ENCODE measurements around the gene DYNLRB2. TPM values are rescaled to one million over a fixed set of nuclear protein-coding genes. Genes with fewer than 3 reads are reported as not detected.

DYNLRB2 gene
- total RNA-seq: not detected in 2 replicates

GRCh38 chr16:80540516-80541305 is at the start of gene DYNLRB2:
TSS of gene DYNLRB2 (plus strand) at chr16:80540993. CDS start at chr16:80541077, 84 bp downstream.
- peaks cover 9% of the 10 kb centered on the region for H3K36me3 Mint-ChIP-seq (ENCODE audit: low read depth)
- peak; percentile 92 for DNase-seq (ENCODE audit: low spot score)
- peak within 1 kb of the TSS; percentile 87 for H3K4me3 Mint-ChIP-seq
- peak within 1 kb of the TSS; percentile 96 for H3K27ac Mint-ChIP-seq
- H3K27me3 Mint-ChIP-seq (ENCODE audit: insufficient read depth): peaks cover 2% of the 10 kb centered on the region
- peaks cover 38% of the 10 kb centered on the region for H3K4me1 Mint-ChIP-seq (ENCODE audit: low read depth)
- intact Hi-C loops (cut with micrococcal nuclease): loop anchor here (1.0 to 2.0 kb wide), 7 partner anchors 29 to 536 kb away; partner anchors contain the start of gene C16orf46
- H3K9me3 Mint-ChIP-seq: peaks cover 5% of the 10 kb centered on the region

GRCh38 chr16:80500116-80500859 is 40.5 kb upstream of the DYNLRB2 start:
- H3K9me3 Mint-ChIP-seq: peaks cover 13% of the 10 kb centered on the region
- intact Hi-C loops (cut with micrococcal nuclease): no loop called here
- no peak for DNase-seq (ENCODE audit: low spot score)

GRCh38 chr16:80500961-80501525 is 39.8 kb upstream of the DYNLRB2 start:
- no peak overlapping the region for H3K27ac Mint-ChIP-seq
- intact Hi-C loops (cut with micrococcal nuclease): no loop called here
- no peaks in the 10 kb centered on the region for H3K4me1 Mint-ChIP-seq (ENCODE audit: low read depth)
- H3K36me3 Mint-ChIP-seq (ENCODE audit: low read depth): peaks cover 3% of the 10 kb centered on the region
- peaks cover 13% of the 10 kb centered on the region for H3K9me3 Mint-ChIP-seq
- no peak overlapping the region for H3K4me3 Mint-ChIP-seq
- no peaks in the 10 kb centered on the region for H3K27me3 Mint-ChIP-seq (ENCODE audit: insufficient read depth)
- DNase-seq (ENCODE audit: low spot score): no peak

More at GRCh38 chr16:80500116-80500859, 40.5 kb upstream of the DYNLRB2 start:
- Mint-ChIP-seq H3K36me3 (ENCODE audit: low read depth) (peaks cover 3% of the 10 kb centered on the region), H3K27ac (no peak overlapping the region), H3K4me3 (no peak overlapping the region), H3K27me3 (ENCODE audit: insufficient read depth) (no peaks in the 10 kb centered on the region), H3K4me1 (ENCODE audit: low read depth) (no peaks in the 10 kb centered on the region)

GRCh38 chr16:80503107-80503506 is 37.7 kb upstream of the DYNLRB2 start:
- Mint-ChIP-seq H3K4me3 (no peak overlapping the region), H3K27ac (no peak overlapping the region), H3K4me1 (ENCODE audit: low read depth) (no peaks in the 10 kb centered on the region), H3K36me3 (ENCODE audit: low read depth) (peaks cover 3% of the 10 kb centered on the region), H3K9me3 (peaks cover 13% of the 10 kb centered on the region), H3K27me3 (ENCODE audit: insufficient read depth) (peaks cover 2% of the 10 kb centered on the region)
- intact Hi-C loops (cut with micrococcal nuclease): no loop called here
- DNase-seq (ENCODE audit: low spot score): no peak

- DNase-seq (ENCODE audit: low spot score): no peak
- Mint-ChIP-seq H3K27me3 (ENCODE audit: insufficient read depth) (peaks cover 5% of the 10 kb centered on the region), H3K4me1 (ENCODE audit: low read depth) (peaks cover 6% of the 10 kb centered on the region), H3K9me3 (peaks cover 8% of the 10 kb centered on the region), H3K4me3 (no peak overlapping the region), H3K36me3 (ENCODE audit: low read depth) (peaks cover 3% of the 10 kb centered on the region), H3K27ac (no peak overlapping the region)
- intact Hi-C loops (cut with micrococcal nuclease): no loop called here
Measured at GRCh38 chr16:80507538-80507937, 33.3 kb upstream of the DYNLRB2 start.

- H3K27ac Mint-ChIP-seq: no peak overlapping the region
- no peak overlapping the region for H3K4me3 Mint-ChIP-seq
- intact Hi-C loops (cut with micrococcal nuclease): no loop called here
- H3K27me3 Mint-ChIP-seq (ENCODE audit: insufficient read depth): peaks cover 5% of the 10 kb centered on the region
- peaks cover 6% of the 10 kb centered on the region for H3K4me1 Mint-ChIP-seq (ENCODE audit: low read depth)
- no peak for DNase-seq (ENCODE audit: low spot score)
- H3K9me3 Mint-ChIP-seq: no peaks in the 10 kb centered on the region
- no peaks in the 10 kb centered on the region for H3K36me3 Mint-ChIP-seq (ENCODE audit: low read depth)
Measured at GRCh38 chr16:80509872-80510271, 30.9 kb upstream of the DYNLRB2 start.

GRCh38 chr16:80511824-80512592 is 28.8 kb upstream of the DYNLRB2 start:
- intact Hi-C loops (cut with micrococcal nuclease): no loop called here
- Mint-ChIP-seq H3K4me3 (no peak overlapping the region), H3K27me3 (ENCODE audit: insufficient read depth) (peaks cover 5% of the 10 kb centered on the region), H3K4me1 (ENCODE audit: low read depth) (peaks cover 6% of the 10 kb centered on the region), H3K36me3 (ENCODE audit: low read depth) (no peaks in the 10 kb centered on the region), H3K9me3 (no peaks in the 10 kb centered on the region), H3K27ac (no peak overlapping the region)
- DNase-seq (ENCODE audit: low spot score): no peak

GRCh38 chr16:80512593-80512853 is 28.3 kb upstream of the DYNLRB2 start:
- H3K4me1 Mint-ChIP-seq (ENCODE audit: low read depth): peaks cover 10% of the 10 kb centered on the region
- no peaks in the 10 kb centered on the region for H3K9me3 Mint-ChIP-seq
- H3K4me3 Mint-ChIP-seq: no peak overlapping the region
- no peak for DNase-seq (ENCODE audit: low spot score)
- no peaks in the 10 kb centered on the region for H3K36me3 Mint-ChIP-seq (ENCODE audit: low read depth)
- peaks cover 5% of the 10 kb centered on the region for H3K27me3 Mint-ChIP-seq (ENCODE audit: insufficient read depth)
- no peak overlapping the region for H3K27ac Mint-ChIP-seq
- intact Hi-C loops (cut with micrococcal nuclease): no loop called here

- intact Hi-C loops (cut with micrococcal nuclease): loop anchor here (5.0 kb wide), 1 partner anchor 318 kb away; no protein-coding TSS in a partner anchor
- Mint-ChIP-seq H3K4me3 (no peak overlapping the region), H3K9me3 (no peaks in the 10 kb centered on the region), H3K27me3 (ENCODE audit: insufficient read depth) (no peaks in the 10 kb centered on the region), H3K27ac (no peak overlapping the region), H3K36me3 (ENCODE audit: low read depth) (no peaks in the 10 kb centered on the region), H3K4me1 (ENCODE audit: low read depth) (peaks cover 21% of the 10 kb centered on the region)
- DNase-seq (ENCODE audit: low spot score): no peak
Measured at GRCh38 chr16:80515374-80515773, 25.4 kb upstream of the DYNLRB2 start.

- no peak overlapping the region for H3K4me3 Mint-ChIP-seq
- H3K27me3 Mint-ChIP-seq (ENCODE audit: insufficient read depth): peaks cover 6% of the 10 kb centered on the region
- no peak for DNase-seq (ENCODE audit: low spot score)
- H3K36me3 Mint-ChIP-seq (ENCODE audit: low read depth): no peaks in the 10 kb centered on the region
- H3K9me3 Mint-ChIP-seq: no peaks in the 10 kb centered on the region
- intact Hi-C loops (cut with micrococcal nuclease): loop anchor here (2.0 to 5.0 kb wide), 2 partner anchors 321 to 1201 kb away; no protein-coding TSS in a partner anchor
- peaks cover 21% of the 10 kb centered on the region for H3K4me1 Mint-ChIP-seq (ENCODE audit: low read depth)
- H3K27ac Mint-ChIP-seq: no peak overlapping the region
Measured at GRCh38 chr16:80517846-80518245, 22.9 kb upstream of the DYNLRB2 start.

GRCh38 chr16:80518436-80518835 is 22.4 kb upstream of the DYNLRB2 start:
- no peaks in the 10 kb centered on the region for H3K9me3 Mint-ChIP-seq
- intact Hi-C loops (cut with micrococcal nuclease): loop anchor here (2.0 to 5.0 kb wide), 2 partner anchors 321 to 1202 kb away; no protein-coding TSS in a partner anchor
- no peaks in the 10 kb centered on the region for H3K36me3 Mint-ChIP-seq (ENCODE audit: low read depth)
- H3K4me3 Mint-ChIP-seq: peak overlapping the region; percentile 69
- H3K27ac Mint-ChIP-seq: no peak overlapping the region
- DNase-seq (ENCODE audit: low spot score): peak; percentile 44
- peaks cover 6% of the 10 kb centered on the region for H3K27me3 Mint-ChIP-seq (ENCODE audit: insufficient read depth)
- peaks cover 21% of the 10 kb centered on the region for H3K4me1 Mint-ChIP-seq (ENCODE audit: low read depth)

GRCh38 chr16:80519189-80519588 is 21.6 kb upstream of the DYNLRB2 start:
- H3K36me3 Mint-ChIP-seq (ENCODE audit: low read depth): no peaks in the 10 kb centered on the region
- peak overlapping the region; percentile 27 for H3K27ac Mint-ChIP-seq
- intact Hi-C loops (cut with micrococcal nuclease): loop anchor here (2.0 to 5.0 kb wide), 2 partner anchors 322 to 1202 kb away; no protein-coding TSS in a partner anchor
- no peak for DNase-seq (ENCODE audit: low spot score)
- H3K4me3 Mint-ChIP-seq: peak overlapping the region; percentile 69
- H3K4me1 Mint-ChIP-seq (ENCODE audit: low read depth): peaks cover 21% of the 10 kb centered on the region
- no peaks in the 10 kb centered on the region for H3K9me3 Mint-ChIP-seq
- H3K27me3 Mint-ChIP-seq (ENCODE audit: insufficient read depth): peaks cover 6% of the 10 kb centered on the region

Data from activated T-helper 1 cell treated with anti-CD3 and anti-CD28 coated beads, Interleukin-12 subunit alpha, Interleukin-12 subunit beta, Interleukin-2, Interleukin-4 antibody, amounts not matched to agents 30 ng/mL and 10 ng/mL and 1 ng/mL, durations not matched to agents 14 hours and 24 hours and 36 hours (primary cell).